ENCODE data around the gene PIN4. TPM values are rescaled to one million over a fixed set of nuclear protein-coding genes. Genes with fewer than 3 reads are reported as not detected.

Gene PIN4
- total RNA-seq, 1 donor from 2014 or later, result 12.8 TPM

Other genes with a start within 250 kb of the PIN4 start
- gene RTL5, start 49.8 kb upstream of the PIN4 start, total RNA-seq, result 0.16 and 0.18 TPM in 2 replicates
- 10.8 and 11.4 TPM in 2 replicates for gene ERCC6L, start 57.3 kb downstream of the PIN4 start, total RNA-seq
- gene RPS4X, start 95.5 kb downstream of the PIN4 start, total RNA-seq, result 1,026 and 1,036 TPM in 2 replicates
- gene CITED1, start 124.2 kb downstream of the PIN4 start, total RNA-seq, result 1.4 TPM in 1 of 2 replicates, not detected in the other

Data from T-helper 2 cell treated with Interferon-gamma antibody and Interleukin-4, amounts not matched to agents 100 ng/mL and 5 ng/mL, for 36 hours (primary cell).